Measurements from ENCODE around the gene KCTD17.

Gene KCTD17

GRCh38 chr22:37061611-37062375, 10.3 kb downstream of the KCTD17 start:
- intact Hi-C loops (cut with DNase I; ENCODE audit: low total_unique reads), result no loop called here

GRCh38 chr22:37062376-37062675, 10.8 kb downstream of the KCTD17 start:
- no peak for DNase-seq
- peaks cover 15 to 44% (median 38%) of the 10 kb centered on the region in 3 donors for H3K36me3 ChIP-seq
- no peak overlapping the region for H3K27ac ChIP-seq

More at GRCh38 chr22:37061611-37062375, 10.3 kb downstream of the KCTD17 start:
- H3K9me3 ChIP-seq, result no peaks in the 10 kb centered on the region
- H3K36me3 ChIP-seq, result peaks cover 18 to 49% (median 44%) of the 10 kb centered on the region in 3 donors
- H3K27ac ChIP-seq, result no peak overlapping the region
- no peaks in the 10 kb centered on the region for H3K4me1 ChIP-seq
- DNase-seq, result no peak
- TF ChIP-seq CTCF (IDR thresholded peaks at IDR 0.05), result no peak
- H3K27me3 ChIP-seq, result peaks cover 0 to 4% of the 10 kb centered on the region in 2 donors
- no peak overlapping the region for H3K4me3 ChIP-seq

GRCh38 chr22:37062702-37063381, 11.3 kb downstream of the KCTD17 start:
- H3K4me1 ChIP-seq, result no peaks in the 10 kb centered on the region
- H3K36me3 ChIP-seq, result peaks cover 10 to 39% (median 33%) of the 10 kb centered on the region in 3 donors
- H3K27me3 ChIP-seq, result peaks cover 0 to 15% of the 10 kb centered on the region in 2 donors
- no peak overlapping the region for H3K27ac ChIP-seq
- H3K9me3 ChIP-seq, result no peaks in the 10 kb centered on the region
- intact Hi-C loops (cut with DNase I; ENCODE audit: low total_unique reads), result no loop called here
- DNase-seq, result no peak
- TF ChIP-seq CTCF (IDR thresholded peaks at IDR 0.05), result no peak
- no peak overlapping the region for H3K4me3 ChIP-seq

More at GRCh38 chr22:37062376-37062675, 10.8 kb downstream of the KCTD17 start:
- TF ChIP-seq CTCF (IDR thresholded peaks at IDR 0.05), result no peak
- intact Hi-C loops (cut with DNase I; ENCODE audit: low total_unique reads), result no loop called here
- peaks cover 0 to 10% of the 10 kb centered on the region in 2 donors for H3K27me3 ChIP-seq
- H3K4me3 ChIP-seq, result no peak overlapping the region
- no peaks in the 10 kb centered on the region for H3K4me1 ChIP-seq
- no peaks in the 10 kb centered on the region for H3K9me3 ChIP-seq

- H3K4me1 ChIP-seq, result no peaks in the 10 kb centered on the region
- H3K27ac ChIP-seq, result no peak overlapping the region
- DNase-seq, result no peak
- no peak for TF ChIP-seq CTCF (IDR thresholded peaks at IDR 0.05)
- peaks cover 9 to 30% (median 24%) of the 10 kb centered on the region in 3 donors for H3K36me3 ChIP-seq
- H3K27me3 ChIP-seq, result peaks cover 0 to 24% of the 10 kb centered on the region in 2 donors
- H3K4me3 ChIP-seq, result no peak overlapping the region
- intact Hi-C loops (cut with DNase I; ENCODE audit: low total_unique reads), result no loop called here
- no peaks in the 10 kb centered on the region for H3K9me3 ChIP-seq
Measured at GRCh38 chr22:37063431-37064420, 12.2 kb downstream of the KCTD17 start.

GRCh38 chr22:37064553-37064952, 13.0 kb downstream of the KCTD17 start:
- H3K36me3 ChIP-seq, result peaks cover 9 to 21% (median 17%) of the 10 kb centered on the region in 3 donors
- no peak overlapping the region for H3K4me3 ChIP-seq
- H3K27ac ChIP-seq, result no peak overlapping the region
- DNase-seq, result no peak
- no peaks in the 10 kb centered on the region for H3K9me3 ChIP-seq
- H3K4me1 ChIP-seq, result no peaks in the 10 kb centered on the region
- no peak for TF ChIP-seq CTCF (IDR thresholded peaks at IDR 0.05)
- intact Hi-C loops (cut with DNase I; ENCODE audit: low total_unique reads), result no loop called here
- peaks cover 0 to 32% of the 10 kb centered on the region in 2 donors for H3K27me3 ChIP-seq
